HUES48 (cell line): ENCODE measurements around the gene RGSL1.

Source experiments
- H3K27ac ChIP-seq: one replicate; pipeline ENCODE4 v1.7.0; 2013; ENCODE audit warnings: low read depth, low read length, inconsistent platforms
- H3K27me3 ChIP-seq: 2 replicates; pipeline ENCODE4 v1.6.1; 2013; ENCODE audit warnings: mild to moderate bottlenecking, low read length; ENCODE audit not compliant: control insufficient read depth, insufficient read depth
- H3K36me3 ChIP-seq: 2 replicates; pipeline ENCODE4 v1.6.1; 2013; ENCODE audit warnings: low read length; ENCODE audit not compliant: control insufficient read depth, insufficient read depth
- H3K4me1 ChIP-seq: 2 replicates; pipeline ENCODE4 v1.6.1; 2013; ENCODE audit warnings: mild to moderate bottlenecking, low read length; ENCODE audit not compliant: control insufficient read depth, insufficient read depth
- H3K4me3 ChIP-seq: 2 replicates; pipeline ENCODE4 v1.5.1; 2013; ENCODE audit warnings: mild to moderate bottlenecking, low read depth, low read length
- H3K9ac ChIP-seq: 2 replicates; pipeline ENCODE4 v1.6.1; 2013; ENCODE audit warnings: mild to moderate bottlenecking, low read depth, low read length, moderate library complexity
- H3K9me3 ChIP-seq: 2 replicates; pipeline ENCODE4 v1.6.1; 2013; ENCODE audit warnings: low read length; ENCODE audit not compliant: control insufficient read depth, insufficient read depth

The RGSL1 gene

GRCh38 chr1:182484531-182485257 is 34.7 kb downstream of the RGSL1 start:
- H3K36me3 ChIP-seq = no peaks in the 10 kb centered on the region
- no peak overlapping the region for H3K4me3 ChIP-seq
- H3K9me3 ChIP-seq = no peaks in the 10 kb centered on the region
- H3K4me1 ChIP-seq = no peaks in the 10 kb centered on the region
- H3K27ac ChIP-seq = no peak overlapping the region
- no peak overlapping the region for H3K9ac ChIP-seq
- no peaks in the 10 kb centered on the region for H3K27me3 ChIP-seq

- Histone ChIP-seq H3K9ac (no peak overlapping the region), H3K9me3 (no peaks in the 10 kb centered on the region), H3K36me3 (no peaks in the 10 kb centered on the region), H3K27ac (no peak overlapping the region), H3K27me3 (no peaks in the 10 kb centered on the region), H3K4me3 (no peak overlapping the region), H3K4me1 (no peaks in the 10 kb centered on the region)
These were observed 35.9 kb downstream of the RGSL1 start for GRCh38 chr1:182485861-182486260.

DNA sequence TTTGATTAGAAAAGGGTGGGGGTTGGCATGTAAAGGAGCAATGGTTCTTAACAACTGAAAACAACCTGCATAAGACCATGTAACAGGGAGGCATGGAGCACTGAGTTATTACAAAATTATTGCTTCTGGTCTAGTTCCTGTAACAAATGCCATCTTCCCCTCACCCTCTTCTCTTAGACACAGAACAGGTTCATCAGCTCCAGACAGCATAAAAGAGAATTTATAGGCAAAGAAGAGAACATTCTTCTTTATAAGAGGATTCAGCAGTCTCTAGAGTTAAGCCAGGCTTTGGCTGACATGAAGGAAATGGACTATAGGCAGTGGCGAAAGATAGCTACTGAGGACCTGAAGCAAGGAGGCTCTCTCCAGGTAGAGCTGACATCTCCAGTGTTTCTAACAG is 38.9 kb downstream of the RGSL1 start:
- H3K4me1 ChIP-seq = no peaks in the 10 kb centered on the region
- no peaks in the 10 kb centered on the region for H3K9me3 ChIP-seq
- no peak overlapping the region for H3K27ac ChIP-seq
- no peak overlapping the region for H3K4me3 ChIP-seq
- no peaks in the 10 kb centered on the region for H3K36me3 ChIP-seq
- no peak overlapping the region for H3K9ac ChIP-seq
- H3K27me3 ChIP-seq = no peaks in the 10 kb centered on the region

DNA sequence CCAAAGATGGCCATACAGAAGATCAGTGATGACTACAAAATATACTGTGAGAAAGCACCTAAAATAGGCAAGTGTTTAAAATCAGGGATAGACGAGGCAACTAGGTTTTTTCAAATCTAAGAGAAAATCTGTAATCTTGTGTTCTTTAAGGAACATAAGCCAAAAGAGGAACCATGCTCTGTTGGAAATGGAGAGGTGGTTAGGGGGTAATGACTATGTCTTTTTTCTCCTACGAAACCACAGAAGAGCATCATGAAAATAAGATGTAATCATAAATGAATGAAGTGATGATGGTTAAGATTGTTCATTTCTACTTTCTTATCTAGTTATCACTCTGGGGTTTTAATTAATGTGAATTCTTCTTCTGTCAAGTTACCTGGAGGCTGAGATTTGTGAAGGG is 43.1 kb downstream of the RGSL1 start:
- Histone ChIP-seq H3K27me3 (no peaks in the 10 kb centered on the region), H3K4me3 (no peak overlapping the region), H3K27ac (no peak overlapping the region), H3K9ac (no peak overlapping the region), H3K36me3 (no peaks in the 10 kb centered on the region), H3K9me3 (no peaks in the 10 kb centered on the region), H3K4me1 (no peaks in the 10 kb centered on the region)

- H3K4me3 ChIP-seq = no peak overlapping the region
- no peaks in the 10 kb centered on the region for H3K9me3 ChIP-seq
- no peaks in the 10 kb centered on the region for H3K27me3 ChIP-seq
- no peaks in the 10 kb centered on the region for H3K4me1 ChIP-seq
- no peak overlapping the region for H3K9ac ChIP-seq
- H3K36me3 ChIP-seq = no peaks in the 10 kb centered on the region
- H3K27ac ChIP-seq = no peak overlapping the region
These were observed 45.1 kb downstream of the RGSL1 start for GRCh38 chr1:182495002-182495401.

- no peaks in the 10 kb centered on the region for H3K9me3 ChIP-seq
- no peak overlapping the region for H3K27ac ChIP-seq
- H3K4me1 ChIP-seq = no peaks in the 10 kb centered on the region
- no peak overlapping the region for H3K9ac ChIP-seq
- no peak overlapping the region for H3K4me3 ChIP-seq
- H3K27me3 ChIP-seq = no peaks in the 10 kb centered on the region
- H3K36me3 ChIP-seq = no peaks in the 10 kb centered on the region
These were observed 45.7 kb downstream of the RGSL1 start for GRCh38 chr1:182495693-182496092.

GRCh38 chr1:182507685-182508084 is 57.7 kb downstream of the RGSL1 start:
- no peaks in the 10 kb centered on the region; the same call in 1 of the 2 replicates for H3K9me3 ChIP-seq
- no peak overlapping the region for H3K9ac ChIP-seq
- H3K36me3 ChIP-seq = no peaks in the 10 kb centered on the region
- no peak overlapping the region for H3K4me3 ChIP-seq
- H3K27me3 ChIP-seq = no peaks in the 10 kb centered on the region
- no peaks in the 10 kb centered on the region for H3K4me1 ChIP-seq
- H3K27ac ChIP-seq = no peak overlapping the region

DNA sequence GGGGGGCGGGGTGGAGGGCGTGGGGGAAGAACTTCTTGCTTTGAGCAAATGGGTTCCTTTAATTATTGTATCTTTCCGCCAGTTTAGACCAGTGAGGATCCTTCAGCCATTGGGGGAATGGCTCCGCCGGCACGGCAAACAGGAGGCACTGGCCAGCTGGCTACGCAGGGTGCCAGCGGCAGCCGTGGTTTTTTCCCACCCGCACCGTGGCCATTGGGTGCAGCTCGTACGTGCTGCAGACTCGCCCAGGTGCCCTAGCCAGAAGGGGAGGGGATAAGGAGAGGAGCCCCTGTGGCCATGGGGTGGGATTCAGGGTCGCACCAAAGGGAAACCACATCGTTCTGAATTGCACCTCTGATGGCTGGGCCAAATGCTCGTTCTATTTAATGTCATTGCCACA is 65.6 kb downstream of the RGSL1 start:
- no peak overlapping the region for H3K9ac ChIP-seq
- no peaks in the 10 kb centered on the region for H3K27me3 ChIP-seq
- no peak overlapping the region for H3K4me3 ChIP-seq

DNA sequence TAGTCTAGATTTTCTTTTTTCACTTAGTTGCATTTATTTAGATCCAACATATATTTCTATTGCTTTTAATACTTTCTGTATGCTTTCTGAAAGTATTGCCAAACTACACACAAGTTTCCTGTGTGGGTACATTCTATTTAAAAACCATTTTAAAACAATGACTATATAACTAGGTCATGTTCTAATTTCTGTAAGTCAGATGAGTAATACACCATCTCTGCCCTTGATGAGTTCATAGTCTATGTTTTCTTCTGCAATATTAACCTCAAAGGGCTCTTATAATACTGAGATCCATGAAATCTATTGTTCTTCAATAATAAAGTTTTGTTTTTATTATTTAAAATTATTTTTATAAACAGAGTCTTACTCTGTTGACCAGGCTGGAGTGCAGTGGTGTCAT is 70.8 kb downstream of the RGSL1 start:
- no peak overlapping the region for H3K4me3 ChIP-seq
- no peak overlapping the region for H3K27ac ChIP-seq
- H3K27me3 ChIP-seq = no peaks in the 10 kb centered on the region
- no peak overlapping the region for H3K9ac ChIP-seq
- H3K4me1 ChIP-seq = no peaks in the 10 kb centered on the region
- no peaks in the 10 kb centered on the region for H3K36me3 ChIP-seq
- no peaks in the 10 kb centered on the region for H3K9me3 ChIP-seq

More for the DNA sequence above, 65.6 kb downstream of the RGSL1 start:
- no peaks in the 10 kb centered on the region for H3K36me3 ChIP-seq
- no peak overlapping the region for H3K27ac ChIP-seq
- H3K4me1 ChIP-seq = no peaks in the 10 kb centered on the region
- H3K9me3 ChIP-seq = no peaks in the 10 kb centered on the region; the same call in 1 of the 2 replicates

- Histone ChIP-seq H3K4me3 (no peak overlapping the region), H3K27ac (no peak overlapping the region), H3K36me3 (no peaks in the 10 kb centered on the region), H3K27me3 (no peaks in the 10 kb centered on the region), H3K9me3 (no peaks in the 10 kb centered on the region), H3K4me1 (no peaks in the 10 kb centered on the region), H3K9ac (no peak overlapping the region)
These were observed 75.4 kb downstream of the RGSL1 start for GRCh38 chr1:182525342-182525741.

- no peak overlapping the region for H3K9ac ChIP-seq
- no peak overlapping the region for H3K4me3 ChIP-seq
- no peaks in the 10 kb centered on the region for H3K36me3 ChIP-seq
- no peak overlapping the region for H3K27ac ChIP-seq
- H3K4me1 ChIP-seq = peaks cover 4% of the 10 kb centered on the region; the same call in 1 of the 2 replicates
- no peaks in the 10 kb centered on the region for H3K27me3 ChIP-seq
- H3K9me3 ChIP-seq = no peaks in the 10 kb centered on the region
These were observed 77.7 kb downstream of the RGSL1 start for GRCh38 chr1:182527680-182528079.
